HG03066 (cell line): ENCODE data around the gene RBPJL.
"Not testable (repeated sequence)": the region's sequence is repeated elsewhere in the genome, so short reads cannot be mapped to it uniquely, and the experiment has no call there.

ENCODE experiments used
- ATAC-seq: cut with Tn5 transposase; IDR thresholded peaks from one replicate; pipeline ENCODE4 v1.9.1; 2021; ENCODE audit warnings: low read depth; ENCODE audit not compliant: unreplicated experiment

RBPJL gene

DNA sequence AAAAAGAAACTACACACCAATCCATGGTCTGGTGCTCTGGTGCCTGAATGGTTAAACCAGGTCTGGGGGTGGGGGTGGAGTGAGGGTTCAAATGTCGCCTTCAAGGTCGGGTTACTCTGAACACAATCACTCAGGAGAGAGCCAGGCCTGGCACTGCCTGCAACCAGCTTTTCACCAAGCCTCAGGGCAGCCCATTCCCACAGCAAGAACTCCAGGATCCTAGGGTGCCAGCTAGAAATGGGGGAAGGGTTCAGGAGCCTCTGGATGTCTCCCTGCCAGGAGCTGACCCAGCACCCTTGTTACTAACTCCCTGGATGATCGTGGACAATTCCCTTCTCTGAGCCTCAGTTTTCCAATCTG is 34.9 kb downstream of the RBPJL start:
- no peak for ATAC-seq

DNA sequence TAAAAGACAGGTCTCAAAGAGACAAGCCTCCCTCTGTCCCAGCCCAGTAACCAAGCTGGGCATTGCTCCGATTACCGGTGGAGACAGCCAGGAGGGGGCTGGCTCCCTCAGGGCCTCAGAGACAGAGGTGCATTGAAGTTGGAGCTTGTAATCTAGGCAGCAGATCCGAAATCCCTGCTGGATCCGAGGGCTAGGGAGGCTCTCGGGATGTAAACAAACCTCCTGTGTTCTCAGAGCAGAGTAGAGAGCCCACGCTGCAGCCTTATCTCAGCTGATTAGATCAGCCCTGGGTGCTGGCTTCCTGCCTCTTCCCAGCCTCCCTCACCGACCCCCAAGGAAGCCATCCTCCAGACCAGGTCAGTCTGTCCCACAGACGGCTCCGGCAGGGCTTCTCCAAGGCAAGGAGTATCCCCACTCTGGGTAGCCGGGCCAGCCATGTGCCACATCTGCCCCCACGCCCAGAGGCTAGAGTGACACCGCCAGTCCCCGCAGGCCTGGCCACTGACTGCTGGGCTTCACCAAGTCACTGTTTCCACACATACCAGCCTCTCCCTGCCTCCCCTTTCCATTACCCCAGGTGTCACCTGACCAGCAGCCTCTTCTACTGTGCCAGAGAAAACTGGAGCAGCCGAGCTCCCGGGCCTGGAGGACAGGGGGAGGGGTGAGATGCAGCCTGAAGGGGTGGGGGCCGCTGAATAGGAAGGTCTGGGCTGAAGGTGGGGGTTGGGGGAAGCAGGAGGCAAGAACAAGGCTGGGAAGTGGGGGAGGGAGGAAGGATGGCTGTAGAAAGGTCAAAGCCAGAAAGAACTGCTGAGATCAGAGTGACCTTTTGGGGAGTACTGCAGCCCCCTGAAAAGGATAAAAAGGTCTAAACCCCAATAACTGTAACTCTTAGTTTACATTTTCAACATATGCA is 35.6 kb downstream of the RBPJL start:
- ATAC-seq: no peak

DNA sequence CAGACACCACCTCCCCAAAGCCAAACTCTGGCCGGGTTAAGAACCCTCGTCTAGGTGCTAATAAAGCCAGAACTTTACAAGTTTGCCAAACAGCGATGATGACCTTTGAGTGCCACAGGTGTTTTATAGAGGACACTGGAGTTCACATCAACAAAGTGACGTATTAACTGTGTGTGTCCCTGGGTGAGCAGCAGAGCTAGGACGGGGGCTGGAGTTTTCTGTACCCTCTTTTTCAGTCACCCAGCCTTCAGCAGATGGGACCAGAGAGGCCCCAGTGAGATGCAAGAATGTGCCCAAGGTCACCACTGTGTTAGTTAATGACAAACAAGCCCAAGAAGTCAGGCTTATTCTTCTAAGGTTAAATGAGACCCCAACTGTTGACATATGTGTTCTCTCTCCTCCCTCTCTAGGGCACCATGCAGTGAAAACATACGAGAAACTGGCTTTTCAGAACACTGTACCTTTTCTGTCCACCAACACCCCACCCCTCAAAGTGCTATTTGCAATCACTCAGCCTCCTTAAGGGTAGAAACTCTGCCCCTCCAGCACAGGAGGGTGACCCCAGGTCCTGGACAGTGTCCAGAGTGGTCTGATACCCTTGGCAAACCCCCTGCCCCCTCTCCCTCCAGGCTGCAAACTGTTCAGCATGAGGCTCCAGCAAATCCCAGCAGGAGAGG is 36.4 kb downstream of the RBPJL start:
- ATAC-seq: no peak

DNA sequence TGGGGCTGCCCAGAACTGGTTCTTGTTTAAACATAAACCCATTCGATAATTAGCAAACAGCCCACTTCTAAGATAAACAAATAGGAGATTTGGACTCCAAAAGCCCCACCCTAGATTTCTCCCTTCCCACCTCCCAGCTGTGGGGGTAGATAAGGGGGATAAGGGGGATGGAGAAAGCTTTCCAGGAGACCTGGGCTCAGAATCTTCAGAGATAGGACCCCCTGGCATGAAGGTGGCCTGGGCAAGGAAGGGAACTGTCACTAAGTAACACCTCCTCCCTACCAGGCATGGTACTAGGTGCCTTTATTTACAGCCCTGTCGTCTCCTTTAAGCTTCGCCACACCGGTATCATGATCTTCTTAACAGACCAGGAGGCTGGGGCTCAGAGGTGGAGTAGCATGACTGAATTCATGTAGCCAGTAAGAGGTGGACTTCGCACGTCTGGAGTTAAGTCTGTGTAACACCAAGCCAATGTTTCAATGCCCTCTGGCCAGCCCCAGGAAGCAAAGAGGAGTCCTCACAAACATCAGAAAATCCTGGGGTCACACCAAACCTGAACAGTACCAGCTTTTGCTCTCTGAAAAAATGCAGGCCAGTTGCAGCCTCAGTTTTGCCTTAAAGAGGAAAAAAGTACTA is 37.0 kb downstream of the RBPJL start:
- no peak for ATAC-seq

DNA sequence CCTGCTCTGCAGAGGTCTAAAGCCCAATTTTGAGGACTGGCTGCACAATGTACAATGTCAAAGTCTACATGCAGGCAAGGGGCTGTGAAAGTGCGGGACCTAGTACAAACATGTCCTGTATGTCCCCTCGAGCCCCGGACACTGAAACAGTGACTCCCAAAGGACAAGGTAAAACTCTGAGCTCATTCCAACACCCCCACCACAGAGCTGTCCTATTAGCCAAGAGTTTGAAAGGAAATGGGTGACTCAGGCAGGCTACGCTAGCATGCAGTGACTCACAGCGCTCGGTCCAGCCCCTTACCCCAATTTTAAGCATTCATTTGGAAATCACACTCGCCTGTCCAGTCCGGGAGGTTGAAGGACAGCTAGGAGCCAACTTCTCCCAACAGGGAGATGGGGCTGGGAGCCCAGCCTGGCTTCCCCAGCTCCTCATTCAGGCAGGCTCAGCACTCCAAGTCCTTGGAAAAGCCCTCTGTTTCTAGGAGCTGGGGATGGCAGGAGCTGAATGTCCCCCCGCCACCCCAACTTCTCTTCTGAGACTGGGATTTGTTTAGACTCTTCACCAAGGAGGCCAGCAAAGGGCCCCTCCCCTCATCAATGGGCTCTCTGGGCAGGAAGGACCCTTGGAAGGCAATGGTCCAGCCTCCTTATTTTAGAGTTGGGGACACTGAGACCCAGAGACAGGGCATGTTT is 37.7 kb downstream of the RBPJL start:
- no peak for ATAC-seq

DNA sequence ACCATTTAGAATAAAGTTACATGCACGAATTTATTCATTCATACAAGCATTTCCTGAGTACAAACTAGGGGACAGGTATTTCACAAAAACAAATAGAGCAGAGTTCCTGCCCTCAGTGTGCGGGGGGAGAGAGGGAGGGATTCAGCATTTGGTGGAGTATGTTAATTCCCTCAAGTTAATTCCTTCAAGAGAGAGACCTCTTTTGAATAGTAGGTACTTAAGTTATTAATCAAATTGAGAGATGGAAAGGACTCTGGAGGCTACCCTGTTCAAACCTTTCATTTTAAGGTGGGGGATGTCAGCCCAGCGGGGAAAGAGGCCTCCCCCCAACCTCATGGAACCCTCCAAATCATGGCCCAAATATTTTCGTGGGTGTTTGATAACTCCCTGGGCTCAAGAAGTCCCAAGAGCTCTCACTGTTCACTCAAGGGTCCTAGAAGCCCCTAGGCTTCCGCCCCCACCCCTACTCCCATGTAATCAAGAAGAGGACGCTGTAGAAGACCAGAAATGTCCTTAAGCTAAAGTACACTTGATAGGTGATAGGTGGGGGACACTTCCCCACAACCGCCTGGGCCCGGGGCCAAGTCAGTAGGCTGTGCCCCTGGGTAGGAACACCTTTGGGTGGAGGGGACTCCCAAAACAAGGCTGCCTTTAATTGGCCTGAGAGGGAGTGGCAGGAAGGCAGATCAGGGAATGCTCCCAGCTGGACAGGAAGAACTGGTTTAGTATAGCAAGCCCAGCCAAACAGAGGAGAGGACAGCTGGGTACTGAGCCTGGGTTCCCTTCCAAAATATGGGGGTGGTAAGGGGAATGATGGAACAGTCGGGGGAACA is 38.7 kb downstream of the RBPJL start:
- no peak for ATAC-seq

DNA sequence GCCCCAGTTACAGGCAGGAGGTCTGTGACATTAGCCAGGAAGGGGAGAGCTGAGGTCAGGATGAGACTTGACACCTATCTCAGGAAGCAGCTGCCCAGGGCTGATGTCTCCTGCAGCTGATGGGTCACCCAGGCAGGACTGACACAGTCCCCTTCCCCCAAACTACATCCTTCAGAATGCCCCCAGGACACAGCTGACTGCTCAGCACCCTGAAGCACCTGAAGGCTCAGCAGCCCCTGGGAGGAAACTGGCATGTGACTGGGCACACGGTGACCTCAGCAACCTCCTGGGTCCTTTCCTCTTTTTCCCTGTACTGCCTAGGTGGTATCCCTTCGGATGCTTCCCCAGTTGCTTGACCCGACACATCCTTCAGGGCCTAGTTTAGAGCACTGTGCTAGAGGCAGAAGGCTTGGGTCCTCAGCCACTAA is 39.7 kb downstream of the RBPJL start:
- no peak for ATAC-seq

DNA sequence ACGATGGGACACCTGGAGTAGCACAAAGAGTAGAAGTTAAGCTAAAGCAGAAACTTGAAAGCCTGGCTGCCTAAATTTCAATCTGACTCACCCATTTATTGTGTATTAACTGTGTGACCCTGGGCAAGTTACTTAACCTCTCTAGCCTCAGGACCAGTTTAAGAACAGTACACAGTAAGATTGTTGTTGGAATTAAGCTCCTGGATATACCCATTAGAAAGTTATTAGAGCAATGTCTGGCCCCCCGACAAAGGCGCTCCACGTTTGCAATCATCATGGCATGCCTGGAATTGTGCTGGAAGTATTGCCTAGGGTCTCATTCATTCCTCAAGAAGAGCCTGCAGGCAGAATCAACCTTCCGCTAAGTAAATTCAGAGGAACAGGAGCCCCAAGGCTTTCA is 40.2 kb downstream of the RBPJL start:
- ATAC-seq: no peak

DNA sequence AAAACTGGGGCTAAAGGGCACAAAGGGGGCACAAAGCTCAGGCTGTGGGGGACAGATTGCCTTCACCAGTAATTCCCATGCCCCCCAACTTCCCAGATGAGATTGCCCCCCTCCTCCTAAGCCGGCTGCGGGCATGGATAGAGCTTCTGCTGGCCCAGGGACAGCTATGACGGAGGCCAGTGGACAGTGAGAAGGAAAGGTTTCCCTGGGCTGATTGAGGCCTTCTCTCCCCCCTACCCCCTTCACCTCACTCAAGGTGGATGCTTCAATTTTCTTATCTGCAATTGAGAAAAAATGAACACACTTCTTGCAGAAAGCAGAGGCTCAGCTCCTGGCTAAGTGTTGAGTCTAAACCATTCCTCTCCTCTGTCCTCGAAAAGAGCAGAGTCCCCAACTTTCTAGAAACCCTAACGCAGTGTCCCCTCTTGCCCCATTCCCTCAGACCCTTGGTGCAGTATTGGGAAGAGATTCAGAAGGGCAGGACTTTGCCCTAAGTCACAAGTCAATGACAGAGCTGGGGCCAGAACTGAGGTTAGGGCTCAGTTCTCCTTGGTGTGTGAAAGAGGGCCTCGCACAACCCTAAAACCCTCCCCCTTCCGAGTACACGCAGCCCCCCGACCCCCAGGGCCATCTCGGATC is 40.8 kb downstream of the RBPJL start:
- ATAC-seq: no peak

DNA sequence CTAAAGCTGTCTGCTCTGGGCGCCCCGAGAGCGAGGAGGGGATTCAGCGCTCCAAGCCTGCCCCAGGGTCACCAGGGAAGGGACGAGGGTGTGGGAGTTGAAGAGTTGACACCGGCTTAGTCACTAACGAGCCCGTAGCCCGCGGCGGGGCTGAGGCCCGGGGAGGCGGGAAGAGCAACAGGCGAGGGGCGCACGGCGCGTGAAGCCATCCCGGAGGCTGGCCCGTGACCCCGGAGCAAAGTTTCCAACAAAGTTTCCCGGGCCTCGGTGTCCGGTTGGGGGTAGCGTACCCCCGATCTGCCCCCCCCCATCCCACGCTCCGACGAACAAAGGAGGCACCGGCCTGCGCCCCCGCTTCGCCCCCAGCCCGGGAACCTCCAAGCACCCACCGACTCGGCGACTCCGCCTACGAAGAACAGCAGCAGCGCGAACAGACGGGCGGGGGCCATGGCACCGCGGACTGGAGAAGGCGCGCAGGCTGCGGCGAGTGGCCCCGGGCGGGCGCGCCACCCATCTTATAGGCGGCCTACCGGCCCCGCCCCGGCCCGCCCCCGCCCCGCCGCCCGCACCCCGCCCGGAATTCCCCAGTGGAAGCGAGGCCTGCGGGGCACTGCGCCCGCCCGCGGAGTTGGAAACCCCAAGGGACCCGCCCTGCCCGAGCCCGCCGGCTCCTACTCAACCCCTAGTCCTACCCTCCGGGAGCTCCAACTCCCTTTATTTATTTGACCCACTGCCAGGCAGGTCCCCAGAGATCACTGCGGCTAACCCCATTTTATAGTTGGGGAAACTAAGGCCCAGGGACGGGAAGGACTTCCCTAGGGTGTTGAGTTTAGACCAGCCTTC is 41.5 kb downstream of the RBPJL start, which contains the start of gene SDC4:
TSS of gene SDC4 (minus strand) at position 489 of the 843 bp plus-strand sequence. CDS start at position 449, 40 bp downstream.
- ATAC-seq: no peak

DNA sequence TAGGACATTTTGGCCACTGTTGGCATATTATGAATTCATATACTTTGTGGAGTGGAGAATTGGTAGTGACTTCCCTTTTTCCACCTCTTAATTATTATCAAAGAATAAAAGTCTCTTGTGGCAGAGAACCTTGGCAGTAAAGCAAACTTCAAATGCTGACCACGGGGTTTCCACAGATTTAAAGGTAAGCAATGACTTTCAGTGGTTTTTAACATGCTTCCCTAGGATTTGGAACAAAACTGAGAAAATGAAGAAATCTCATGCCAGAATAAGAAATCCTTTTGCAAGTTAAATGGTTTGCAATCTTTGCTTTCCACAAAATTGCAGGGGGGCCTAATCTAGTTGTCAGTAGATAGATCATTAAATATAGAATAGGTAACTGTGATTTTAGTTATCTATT is 43.6 kb downstream of the RBPJL start:
- no peak for ATAC-seq

DNA sequence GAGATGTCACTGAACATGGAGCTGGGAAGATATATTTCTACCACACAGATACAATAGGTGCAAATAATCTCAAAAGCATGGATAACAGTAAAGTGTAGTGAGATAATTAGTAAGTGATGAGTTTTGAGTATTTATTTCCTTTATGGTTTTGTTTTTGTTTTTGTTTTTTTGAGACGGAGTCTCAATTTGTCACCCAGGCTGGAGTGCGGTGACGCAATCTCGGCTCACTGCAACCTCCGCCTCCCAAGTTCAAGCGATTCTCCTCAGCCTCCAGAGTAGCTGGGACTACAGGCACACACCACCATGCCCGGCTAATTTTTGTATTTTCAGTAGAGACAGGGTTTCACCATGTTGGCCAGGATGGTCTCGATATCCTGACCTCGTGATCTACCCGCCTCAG is 44.2 kb downstream of the RBPJL start:
- not testable (repeated sequence) for ATAC-seq

DNA sequence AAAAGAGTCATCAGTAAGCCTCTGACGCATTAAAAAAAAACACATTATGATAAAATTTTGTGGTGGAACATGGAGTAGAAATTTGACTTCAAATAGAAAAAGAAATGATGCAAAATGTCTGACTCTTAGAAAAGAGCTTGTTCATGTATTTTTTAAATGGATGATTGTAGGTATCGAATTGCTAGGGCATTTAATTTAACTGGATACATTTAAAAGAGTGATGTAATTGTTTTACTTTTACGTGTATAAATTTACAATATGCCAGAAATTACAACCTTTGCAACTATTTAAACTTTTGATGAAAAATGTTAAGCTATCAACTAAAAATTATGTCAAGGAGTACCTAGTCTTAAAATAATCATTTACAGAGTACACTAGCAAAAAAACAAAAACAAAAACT is 46.1 kb downstream of the RBPJL start:
- no peak for ATAC-seq

DNA sequence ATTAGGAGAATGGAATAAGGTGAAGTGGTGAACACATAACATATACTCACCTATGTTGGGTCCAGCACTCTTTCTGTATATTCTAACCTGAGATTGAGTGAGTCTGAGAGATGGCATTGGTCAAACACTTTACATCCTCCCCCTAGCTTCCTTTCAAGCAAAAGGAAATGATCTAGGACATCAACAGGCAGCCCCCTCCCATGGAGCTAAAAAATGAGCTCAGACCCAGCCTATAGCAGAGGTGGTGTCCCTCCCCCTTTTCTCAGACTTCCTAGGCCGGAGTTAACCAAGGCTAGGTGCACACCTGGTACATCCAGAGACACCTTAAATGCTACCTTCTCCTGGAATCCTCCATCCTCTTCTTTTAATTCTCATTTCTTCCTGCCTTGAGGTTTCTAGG is 47.1 kb downstream of the RBPJL start:
- no peak for ATAC-seq

DNA sequence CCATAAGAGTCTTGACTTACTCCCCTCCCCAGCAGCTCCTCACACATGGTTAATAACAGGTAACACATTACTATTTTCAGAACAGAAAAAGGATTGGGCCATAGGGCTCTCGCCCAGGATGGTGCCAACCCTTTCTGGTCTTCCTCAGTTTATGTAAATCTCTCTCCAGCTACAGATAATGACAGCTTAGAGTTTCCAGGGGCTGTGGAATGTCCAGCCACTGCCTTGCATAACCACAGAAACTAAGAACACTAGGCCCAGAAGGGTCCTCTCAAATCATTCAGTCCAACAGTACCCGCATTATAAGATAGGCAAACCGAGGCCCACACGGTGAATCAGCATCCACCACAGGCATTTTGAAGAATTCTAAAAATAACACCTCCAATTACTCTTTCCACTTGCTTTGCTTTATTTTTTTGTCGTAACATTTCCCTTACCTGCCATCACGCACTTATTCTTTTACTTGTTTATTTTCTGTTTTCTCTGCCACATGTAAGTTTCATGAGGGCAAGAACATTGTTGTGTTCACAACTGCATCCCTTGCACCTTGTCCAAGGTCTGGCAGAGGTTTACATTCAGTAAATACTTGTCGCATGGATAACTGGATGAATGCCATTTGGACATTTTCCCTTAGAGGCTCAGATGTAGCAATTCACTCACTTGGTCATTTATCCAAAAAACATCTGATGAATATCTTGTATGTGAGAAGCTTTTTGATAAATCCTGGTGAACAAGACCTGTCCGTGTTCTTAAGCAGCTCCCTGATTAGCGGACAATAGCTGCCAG is 48.0 kb downstream of the RBPJL start:
- no peak for ATAC-seq

DNA sequence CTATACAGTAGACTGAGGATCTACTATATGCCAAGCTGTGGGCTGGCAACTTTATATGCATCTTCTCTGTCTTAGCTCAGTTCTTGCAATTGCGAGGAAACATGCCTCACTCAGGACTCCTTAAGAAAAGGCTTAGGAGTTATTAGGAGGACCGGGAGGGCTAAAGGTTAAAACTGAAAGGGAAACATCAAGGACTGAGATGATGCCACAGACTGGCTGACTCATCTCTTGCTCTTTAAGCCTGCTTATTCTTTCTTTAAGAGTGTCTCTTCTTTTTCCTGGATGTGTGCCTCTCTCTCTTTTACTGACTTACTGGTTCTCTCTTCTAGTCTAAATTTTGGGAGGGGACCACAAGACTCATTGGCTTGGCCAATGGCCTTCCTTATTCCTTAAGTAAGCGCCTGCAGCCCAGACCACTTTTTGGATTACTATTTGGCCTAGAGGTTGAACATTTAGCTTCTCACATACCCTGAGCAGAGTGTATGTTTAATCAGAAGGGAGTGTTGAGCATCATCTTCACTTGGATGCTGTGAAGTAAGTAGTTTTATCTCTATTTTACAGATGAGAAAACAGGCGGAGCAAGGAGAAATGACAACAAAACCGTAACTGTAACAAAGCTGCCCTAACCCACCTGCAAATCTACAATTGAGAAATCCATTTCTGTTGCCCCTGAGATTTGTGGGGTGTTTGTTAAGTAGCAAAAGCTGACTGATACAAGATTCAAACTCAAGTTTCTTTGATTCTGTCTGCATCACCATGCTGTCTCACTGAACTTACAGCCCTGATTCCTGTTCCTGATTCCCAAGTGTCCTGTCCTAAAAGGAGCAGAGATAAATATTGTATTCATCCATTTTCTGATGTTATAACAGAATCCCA is 48.8 kb downstream of the RBPJL start:
- no peak for ATAC-seq
